Activated CD8-positive, alpha-beta memory T cell treated with anti-CD3 and anti-CD28 coated beads for 1 hour (primary cell): ENCODE data around the gene EDNRA.

Source experiments
- DNase-seq, 2 donors: peaks; one replicate each; pipeline ENCODE4 v3.0.0-alpha.2; 2020; ENCODE audit warnings: low read depth in 1 of 2; ENCODE audit errors: extremely low read depth in 1 of 2

Gene EDNRA

GRCh38 chr4:147586032-147586431 is 105.1 kb downstream of the EDNRA start:
- DNase-seq: no peak

- DNase-seq: no peak
Measured at GRCh38 chr4:147586637-147587036, 105.7 kb downstream of the EDNRA start.

GRCh38 chr4:147587041-147587440 is 106.1 kb downstream of the EDNRA start:
- DNase-seq: no peak

GRCh38 chr4:147589586-147589985 is 108.7 kb downstream of the EDNRA start:
- DNase-seq: no peak

- DNase-seq: peak; percentile 4 to 7
Measured at GRCh38 chr4:147590249-147590920, 109.5 kb downstream of the EDNRA start.

GRCh38 chr4:147591106-147591505 is 110.2 kb downstream of the EDNRA start:
- no peak for DNase-seq

GRCh38 chr4:147594107-147594506 is 113.2 kb downstream of the EDNRA start:
- no peak for DNase-seq
